Lower lobe of right lung (tissue), 2 donors: ENCODE data around the gene WRNIP1. TPM values are rescaled to one million over a fixed set of nuclear protein-coding genes. Genes with fewer than 3 reads are reported as not detected.

Source experiments
- ATAC-seq, 2 donors: fragments of 200-7000 bp; cut with Tn5 transposase; one replicate each; pipeline ENCODE4 v1.9.1; 2020 to 2022; ENCODE audit warnings: mild to moderate bottlenecking in 2 of 2, moderate library complexity in 2 of 2
- DNase-seq: peaks from one replicate; pipeline ENCODE4 v3.0.0-alpha.2; 2020
- H3K27ac ChIP-seq: fragments of 200-600 bp; one replicate; pipeline ENCODE4 v1.8.0; 2022
- H3K27me3 ChIP-seq: fragments of 200-600 bp; one replicate; pipeline ENCODE4 v1.8.0; 2022; ENCODE audit warnings: low read depth
- H3K36me3 ChIP-seq: fragments of 200-600 bp; one replicate; pipeline ENCODE4 v1.8.0; 2022; ENCODE audit warnings: mild to moderate bottlenecking
- H3K4me1 ChIP-seq: fragments of 200-600 bp; one replicate; pipeline ENCODE4 v1.8.0; 2022
- H3K4me3 ChIP-seq: fragments of 200-600 bp; one replicate; pipeline ENCODE4 v1.8.0; 2022; ENCODE audit warnings: mild to moderate bottlenecking
- H3K9me3 ChIP-seq: fragments of 200-600 bp; one replicate; pipeline ENCODE4 v1.8.0; 2022
- CTCF ChIP-seq: fragments of 200-600 bp; IDR thresholded peaks from one replicate; pipeline ENCODE4 v1.8.0; 2022; ENCODE audit warnings: antibody characterized with exemption, mild to moderate bottlenecking
- intact Hi-C: fragments of 100-400 bp; cut with DNase I; formaldehyde crosslinking; loops from one replicate; pipeline ENCODE4 v1.11.0; 2022
- total RNA-seq: library from RNA; stranded (reverse); fragmentation: NEBNext Ultra II Directional; extraction: Animal tissue kit (Norgen Biotek cat#: 25700); gene quantifications from one replicate; pipeline ENCODE4 v1.2.1, GENCODE V29; 2021
- donor health status: DM: no; HTN: yes; CAD: no; lungs with severe emphysema.

WRNIP1 gene
- total RNA-seq, 1 donor from 2014 or later = 45.1 TPM

- Histone ChIP-seq H3K9me3 (no peaks in the 10 kb centered on the region), H3K27me3 (no peaks in the 10 kb centered on the region), H3K36me3 (no peaks in the 10 kb centered on the region), H3K4me1 (peaks cover 17% of the 10 kb centered on the region), H3K4me3 (no peak overlapping the region), H3K27ac (no peak overlapping the region)
- ATAC-seq = no peak
- intact Hi-C loops = no loop called here
- DNase-seq = no peak
- TF ChIP-seq CTCF = no peak
Measured at GRCh38 chr6:2730353-2731107, 34.7 kb upstream of the WRNIP1 start.

- DNase-seq (no peak), ATAC-seq (no peak)
- TF ChIP-seq CTCF = no peak
- intact Hi-C loops = no loop called here
- no peaks in the 10 kb centered on the region for H3K27me3 ChIP-seq
- no peak overlapping the region for H3K4me3 ChIP-seq
- no peaks in the 10 kb centered on the region for H3K36me3 ChIP-seq
- peaks cover 17% of the 10 kb centered on the region for H3K4me1 ChIP-seq
- no peak overlapping the region for H3K27ac ChIP-seq
- no peaks in the 10 kb centered on the region for H3K9me3 ChIP-seq
Measured at GRCh38 chr6:2731281-2731909, 33.8 kb upstream of the WRNIP1 start.

GRCh38 chr6:2732503-2733089, 32.6 kb upstream of the WRNIP1 start:
- DNase-seq = no peak
- no peak overlapping the region for H3K27ac ChIP-seq

GRCh38 chr6:2733324-2733723, 31.9 kb upstream of the WRNIP1 start:
- Histone ChIP-seq H3K27me3 (no peaks in the 10 kb centered on the region), H3K4me3 (no peak overlapping the region), H3K27ac (peak overlapping the region; percentile 51), H3K36me3 (no peaks in the 10 kb centered on the region), H3K4me1 (peaks cover 17% of the 10 kb centered on the region), H3K9me3 (no peaks in the 10 kb centered on the region)
- intact Hi-C loops = no loop called here
- TF ChIP-seq CTCF = no peak
- DNase-seq = peak; percentile 91
- ATAC-seq = peak; percentile 86 to 92

More at GRCh38 chr6:2732503-2733089, 32.6 kb upstream of the WRNIP1 start:
- TF ChIP-seq CTCF = no peak
- H3K27me3 ChIP-seq = no peaks in the 10 kb centered on the region
- H3K4me1 ChIP-seq = peaks cover 17% of the 10 kb centered on the region
- intact Hi-C loops = no loop called here
- H3K36me3 ChIP-seq = no peaks in the 10 kb centered on the region
- no peak for ATAC-seq
- no peak overlapping the region for H3K4me3 ChIP-seq
- H3K9me3 ChIP-seq = no peaks in the 10 kb centered on the region

GRCh38 chr6:2733736-2734480, 31.3 kb upstream of the WRNIP1 start:
- ATAC-seq (no peak), DNase-seq (no peak)
- H3K4me3 ChIP-seq = no peak overlapping the region
- peak overlapping the region; percentile 51 for H3K27ac ChIP-seq
- intact Hi-C loops = no loop called here
- TF ChIP-seq CTCF = no peak
- peaks cover 17% of the 10 kb centered on the region for H3K4me1 ChIP-seq
- H3K27me3 ChIP-seq = no peaks in the 10 kb centered on the region
- no peaks in the 10 kb centered on the region for H3K9me3 ChIP-seq
- H3K36me3 ChIP-seq = no peaks in the 10 kb centered on the region
